GM19324 (cell line): Measurements from ENCODE around the gene LEFTY2.
"Not testable (repeated sequence)": the region's sequence is repeated elsewhere in the genome, so short reads cannot be mapped to it uniquely, and the experiment has no call there.

ENCODE experiments used
- ATAC-seq: cut with Tn5 transposase; IDR thresholded peaks from one replicate; pipeline ENCODE4 v1.9.1; 2021; ENCODE audit warnings: mild to moderate bottlenecking, moderate library complexity; ENCODE audit not compliant: unreplicated experiment, low FRiP score

The LEFTY2 gene, protein sequence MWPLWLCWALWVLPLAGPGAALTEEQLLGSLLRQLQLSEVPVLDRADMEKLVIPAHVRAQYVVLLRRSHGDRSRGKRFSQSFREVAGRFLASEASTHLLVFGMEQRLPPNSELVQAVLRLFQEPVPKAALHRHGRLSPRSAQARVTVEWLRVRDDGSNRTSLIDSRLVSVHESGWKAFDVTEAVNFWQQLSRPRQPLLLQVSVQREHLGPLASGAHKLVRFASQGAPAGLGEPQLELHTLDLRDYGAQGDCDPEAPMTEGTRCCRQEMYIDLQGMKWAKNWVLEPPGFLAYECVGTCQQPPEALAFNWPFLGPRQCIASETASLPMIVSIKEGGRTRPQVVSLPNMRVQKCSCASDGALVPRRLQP

DNA sequence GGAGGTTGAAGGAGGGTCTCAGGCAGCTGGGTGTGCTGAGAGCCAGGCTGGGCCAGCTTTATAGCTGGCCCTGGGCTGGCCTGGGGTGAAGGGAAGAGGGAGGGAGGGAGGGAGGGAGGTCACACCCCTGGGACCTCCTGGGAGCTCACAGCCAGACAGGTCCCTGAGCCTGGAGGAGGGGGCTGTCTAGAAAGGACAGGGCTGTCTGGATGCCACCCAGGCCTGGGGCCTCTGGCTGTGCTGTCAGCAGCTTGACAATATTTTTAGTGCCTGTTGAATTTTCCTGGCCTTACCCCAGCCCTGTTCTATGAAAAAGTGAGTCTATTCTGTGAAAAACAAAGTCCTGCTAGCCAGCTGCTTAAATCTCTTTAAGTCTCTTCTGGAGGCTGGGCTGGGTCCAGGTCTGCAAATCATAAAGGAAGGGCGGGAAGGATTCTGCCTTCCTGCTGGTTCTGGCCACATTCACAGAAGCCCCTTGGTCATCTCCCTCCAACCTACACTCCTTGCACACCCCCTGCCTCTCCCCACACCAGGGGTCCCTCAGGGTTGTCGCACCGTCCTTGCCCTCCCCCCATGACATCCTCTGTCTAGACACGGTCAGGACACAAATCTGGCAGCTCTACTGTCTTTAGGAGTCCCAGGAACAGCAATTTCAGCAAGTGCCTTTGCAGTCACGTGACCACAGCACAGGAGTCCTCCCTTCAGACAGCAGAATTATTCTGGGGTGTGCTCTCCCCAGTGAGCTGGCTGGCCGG is at the start of gene LEFTY2:
Gene LEFTY2, minus strand, starts transcription at position 34 of the 755 bp plus-strand sequence. CDS start 80 bp downstream, outside the sequence.
- no peak for ATAC-seq

- ATAC-seq: no peak
These were observed 46.7 kb upstream of the LEFTY2 start for GRCh38 chr1:225987491-225988316.

DNA sequence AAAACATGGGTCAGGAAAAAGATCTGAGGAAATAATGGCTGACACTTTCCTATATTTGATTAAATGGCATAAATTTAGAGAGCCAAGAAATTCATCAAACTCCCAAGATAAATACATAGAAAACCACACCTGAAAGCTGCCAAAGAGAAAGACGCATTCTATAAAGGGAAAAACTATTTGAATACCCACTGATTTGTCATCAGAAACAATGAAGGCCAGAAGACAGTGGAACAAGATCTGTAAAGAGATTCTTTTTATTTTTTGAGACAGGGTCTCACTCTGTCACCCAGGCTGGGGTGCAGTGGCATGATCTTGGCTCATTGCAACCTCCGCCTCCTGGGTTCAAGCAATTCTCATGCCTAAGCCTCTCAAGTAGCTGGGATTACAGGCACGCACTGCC is 40.7 kb upstream of the LEFTY2 start:
- ATAC-seq: no peak

DNA sequence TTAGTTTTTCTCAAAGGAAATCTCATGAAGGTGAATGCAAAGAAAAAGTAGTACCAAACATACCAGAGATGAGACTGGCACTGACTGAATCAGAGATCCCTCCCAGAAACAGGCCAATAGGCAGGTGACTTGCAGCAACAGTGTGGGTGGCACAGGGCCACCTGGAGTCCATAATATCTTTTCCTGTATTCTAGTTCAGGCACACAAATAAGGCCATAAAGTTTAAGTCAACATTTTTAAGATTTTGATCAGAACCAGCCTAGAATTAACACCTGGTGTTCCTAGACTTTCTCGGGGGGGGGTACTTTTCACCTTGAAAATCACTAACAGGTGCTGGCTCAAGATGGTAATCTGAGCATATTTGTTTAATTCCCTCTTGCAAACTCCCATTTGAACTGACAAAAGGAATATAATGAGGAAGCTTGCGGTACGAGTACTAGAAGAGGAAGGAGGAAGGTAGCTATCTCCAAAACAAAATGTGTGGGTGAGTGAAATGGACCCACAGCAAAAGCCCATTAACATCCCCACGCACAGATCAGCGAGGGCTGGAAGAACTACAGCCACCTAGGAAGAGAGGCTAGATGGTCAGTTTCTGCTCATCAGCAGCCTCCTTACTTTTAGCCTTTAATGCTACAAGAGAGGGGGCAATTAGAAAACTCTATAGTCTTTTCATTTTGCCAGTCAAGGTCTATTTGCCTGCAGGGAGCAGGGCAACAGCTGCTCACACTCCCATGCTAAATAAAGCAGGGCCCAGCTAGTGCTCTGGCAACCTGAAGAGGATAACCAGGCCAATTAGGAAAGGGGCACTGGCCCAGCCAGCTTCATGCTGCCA is 39.2 kb upstream of the LEFTY2 start:
- no peak for ATAC-seq

DNA sequence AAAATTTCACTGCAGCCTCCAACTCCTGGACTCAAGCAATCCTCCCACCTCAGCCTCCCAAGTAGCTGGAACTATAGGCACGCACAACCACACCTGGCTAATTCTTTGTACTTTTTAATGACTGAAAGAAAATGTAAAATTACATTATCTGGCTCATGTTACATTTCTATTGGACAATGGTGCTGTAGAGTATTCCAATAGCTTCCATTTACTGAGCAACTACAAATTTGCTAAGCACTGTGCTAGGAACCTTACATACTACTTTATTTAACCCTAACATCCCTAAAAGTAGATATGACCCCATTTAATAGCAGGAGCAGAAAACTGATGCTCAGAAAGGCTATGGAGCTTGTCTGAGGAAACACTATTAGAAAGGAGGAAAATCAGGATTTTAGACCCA is 38.4 kb upstream of the LEFTY2 start:
- ATAC-seq: no peak

DNA sequence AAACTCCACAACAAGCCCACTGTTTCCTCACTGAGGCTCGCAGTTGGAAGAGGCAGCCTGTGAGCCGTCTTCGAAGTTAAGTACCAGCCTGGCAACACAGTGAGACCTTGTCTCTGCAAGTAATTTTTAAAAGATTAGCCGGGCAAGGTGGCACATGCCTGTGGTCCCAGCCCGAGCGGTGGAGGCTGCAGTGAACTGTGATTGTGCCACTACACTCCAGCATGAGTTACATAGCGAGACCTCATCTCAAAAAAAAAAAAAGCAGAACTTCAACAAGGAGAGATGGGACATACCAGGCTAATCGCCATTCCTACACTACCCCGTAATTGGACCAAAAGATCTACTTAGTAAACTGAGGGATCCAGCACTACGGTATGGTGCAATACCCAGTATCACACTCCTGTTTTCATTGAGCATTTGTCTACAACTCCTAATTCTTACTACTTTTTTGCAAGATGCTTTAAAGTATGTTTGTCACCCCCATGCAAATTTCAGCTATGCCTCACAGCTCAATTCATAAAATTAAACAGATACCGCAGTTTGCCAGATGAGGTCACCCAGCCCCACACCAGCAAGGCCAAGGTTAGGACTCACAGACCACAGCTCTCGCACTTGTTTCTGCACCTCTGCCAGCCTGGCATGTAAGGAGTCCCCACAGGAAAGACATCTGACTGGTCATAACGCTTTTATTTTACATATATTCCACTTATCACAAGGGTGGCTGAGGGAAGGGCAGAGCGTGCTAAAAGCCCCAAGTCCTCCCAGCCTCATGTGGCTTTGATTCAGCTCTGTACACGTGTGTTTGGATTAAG is 37.1 kb upstream of the LEFTY2 start:
- ATAC-seq: peak; percentile 66

GRCh38 chr1:225975146-225975545 is 34.1 kb upstream of the LEFTY2 start:
- ATAC-seq: not testable (repeated sequence)

GRCh38 chr1:225974454-225974853 is 33.4 kb upstream of the LEFTY2 start:
- ATAC-seq: no peak

DNA sequence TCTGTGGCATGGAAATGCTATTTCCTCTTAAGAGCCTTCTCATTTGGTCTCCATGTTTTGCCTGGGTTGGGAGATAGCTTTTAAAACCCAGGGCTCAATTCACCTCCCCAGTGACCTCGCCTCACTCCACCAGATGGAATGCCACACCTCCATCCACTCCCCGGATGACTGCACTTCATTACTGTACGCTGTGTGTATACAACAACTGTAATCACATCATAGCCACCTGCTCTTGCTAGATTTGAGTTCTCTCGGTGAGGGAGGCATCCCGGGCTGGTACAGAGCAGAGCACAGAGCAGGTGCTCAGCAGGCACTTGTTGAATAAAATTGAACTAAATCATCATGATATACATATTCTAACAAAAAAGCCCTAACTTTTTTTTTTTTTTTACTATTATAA is 32.1 kb upstream of the LEFTY2 start:
- no peak for ATAC-seq

DNA sequence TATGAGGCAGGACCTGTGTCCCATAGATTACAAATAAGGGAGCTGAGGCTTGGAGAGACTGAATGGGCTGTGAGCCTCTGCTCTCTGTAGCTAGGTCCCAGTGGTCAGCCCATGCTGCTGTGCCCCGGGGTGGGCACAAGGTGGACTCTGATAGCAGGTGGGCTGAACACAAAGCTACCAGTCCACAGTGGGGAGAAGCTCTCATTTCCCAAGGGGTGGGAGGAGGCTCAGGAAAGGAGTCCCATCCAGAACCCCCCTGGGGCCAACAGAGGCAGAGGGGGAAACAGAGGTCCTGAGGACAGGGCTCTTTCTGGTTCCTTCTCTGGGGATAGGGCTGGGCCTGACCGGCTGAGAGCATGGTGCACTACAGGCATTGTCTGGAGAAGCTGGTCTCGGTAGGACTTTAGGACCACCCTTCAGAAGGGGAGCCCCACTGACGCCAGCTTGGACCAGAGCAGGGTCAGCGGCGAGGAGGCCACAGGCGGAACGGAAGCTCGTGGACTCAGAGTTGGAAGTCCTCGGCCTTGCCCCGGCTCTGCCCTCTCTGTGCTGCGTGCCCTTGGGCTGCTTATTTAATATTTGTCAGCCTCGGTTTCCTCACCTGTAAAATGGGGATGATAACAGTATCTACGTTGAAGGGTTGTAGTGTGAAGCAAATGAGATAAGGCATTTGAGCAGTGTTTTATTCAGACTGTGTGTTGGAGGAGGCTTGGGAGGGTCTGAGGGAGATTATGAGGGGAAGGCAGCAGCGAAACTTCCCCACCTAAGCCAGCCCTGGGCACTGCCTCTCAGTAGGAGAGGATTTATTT is 31.5 kb upstream of the LEFTY2 start:
- no peak for ATAC-seq

DNA sequence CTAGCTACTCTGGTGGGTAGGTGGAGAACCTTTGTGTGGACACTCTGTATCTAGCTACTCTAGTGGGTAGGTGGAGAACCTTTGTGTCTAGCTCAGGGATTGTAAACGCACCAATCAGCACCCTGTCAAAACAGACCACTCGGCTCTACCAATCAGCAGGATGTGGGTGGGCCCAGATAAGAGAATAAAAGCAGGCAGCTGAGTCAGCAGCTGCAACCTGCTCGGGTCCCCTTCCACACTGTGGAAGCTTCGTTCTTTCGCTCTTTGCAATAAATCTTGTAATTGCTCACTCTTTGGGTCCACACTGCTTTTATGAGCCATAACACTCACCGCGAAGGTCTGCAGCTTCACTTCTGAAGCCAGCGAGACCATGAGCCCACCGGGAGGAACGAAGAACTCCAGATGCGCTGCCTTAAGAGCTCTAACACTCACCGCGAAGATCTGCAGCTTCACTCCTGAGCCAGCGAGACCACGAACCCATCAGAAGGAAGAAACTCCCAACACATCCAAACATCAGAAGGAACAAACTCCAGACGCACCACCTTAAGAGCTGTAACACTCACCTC is 29.7 kb upstream of the LEFTY2 start:
- ATAC-seq: not testable (repeated sequence)

- ATAC-seq: not testable (repeated sequence)
These were observed 28.7 kb upstream of the LEFTY2 start for GRCh38 chr1:225969751-225970150.

DNA sequence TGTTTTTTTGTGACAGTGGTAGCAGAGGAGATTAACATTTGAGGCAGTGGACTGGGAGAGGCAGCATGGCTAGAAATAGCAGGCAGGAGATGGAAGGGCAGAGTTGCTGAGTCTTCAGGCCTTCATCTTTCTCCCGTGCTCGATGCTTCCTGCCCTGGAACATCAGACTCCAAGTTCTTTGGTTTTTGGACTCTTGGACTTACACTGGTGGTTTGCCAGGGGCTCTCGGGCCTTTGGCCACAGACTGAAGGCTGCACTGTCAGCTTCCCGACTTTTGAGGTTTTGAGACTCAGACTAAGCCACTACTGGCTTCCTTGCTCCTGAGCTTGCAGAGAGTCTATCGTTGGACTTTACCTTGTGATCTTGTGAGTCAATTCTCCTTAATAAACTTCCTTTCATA is 24.2 kb upstream of the LEFTY2 start:
- no peak for ATAC-seq

- ATAC-seq: no peak
These were observed 22.9 kb upstream of the LEFTY2 start for GRCh38 chr1:225963735-225964530.

DNA sequence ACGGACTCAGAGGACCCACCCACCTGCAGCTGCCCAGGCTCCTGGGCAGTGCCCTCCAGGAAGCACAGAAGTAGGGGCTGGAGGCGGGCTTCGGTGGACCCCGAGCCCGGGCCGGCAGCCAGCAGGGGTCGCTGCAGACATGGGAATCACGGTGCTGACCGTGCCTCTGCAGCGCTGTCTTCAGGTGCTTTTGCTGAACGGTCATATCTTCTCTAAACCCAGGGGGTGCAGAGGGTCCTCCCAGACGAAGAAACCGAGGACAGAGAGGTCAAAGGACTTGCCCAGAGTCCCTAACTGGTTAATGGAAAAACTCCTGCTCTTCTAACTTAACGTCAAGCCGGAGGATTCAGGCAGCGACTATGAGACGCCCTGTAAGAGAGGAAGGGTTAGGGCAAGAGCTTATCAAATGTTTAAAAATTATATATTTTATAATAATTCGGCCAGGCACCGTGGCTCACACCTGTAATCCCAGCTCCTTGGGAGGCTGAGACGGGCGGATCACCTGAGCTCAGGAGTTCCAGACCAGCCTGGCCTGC is 21.5 kb upstream of the LEFTY2 start:
- no peak for ATAC-seq

GRCh38 chr1:225961659-225962439 is 20.8 kb upstream of the LEFTY2 start:
- ATAC-seq: no peak
